Stomach smooth muscle (tissue), 2 donors: ENCODE data around the gene CELF6.
A peak's percentile ranks its signal among the peaks of the same experiment; 100 is the strongest.
"Not testable (repeated sequence)": the region's sequence is repeated elsewhere in the genome, so short reads cannot be mapped to it uniquely, and the experiment has no call there.

ENCODE experiments used
- H3K27ac ChIP-seq: one replicate; pipeline ENCODE4 v1.7.0; 2013; ENCODE audit warnings: mild to moderate bottlenecking, low read length, inconsistent platforms
- H3K27me3 ChIP-seq, 2 donors: one replicate each; pipeline ENCODE4 v1.7.0; 2013; ENCODE audit warnings: low read length in 2 of 2; ENCODE audit not compliant: insufficient read depth in 2 of 2, control insufficient read depth in 1 of 2
- H3K36me3 ChIP-seq, 2 donors: one replicate each; pipeline ENCODE4 v1.7.0; 2013; ENCODE audit warnings: low read length in 2 of 2; ENCODE audit not compliant: control insufficient read depth in 2 of 2, insufficient read depth in 2 of 2
- H3K4me1 ChIP-seq: one replicate; pipeline ENCODE4 v1.7.0; 2013; ENCODE audit warnings: low read length; ENCODE audit not compliant: control insufficient read depth, insufficient read depth
- H3K4me3 ChIP-seq, 2 donors: one replicate each; pipeline ENCODE4 v1.7.0; 2013; ENCODE audit warnings: low read length in 2 of 2
- H3K9ac ChIP-seq, 2 donors: one replicate each; pipeline ENCODE4 v1.7.0; 2013; ENCODE audit warnings: low read length in 2 of 2, mild to moderate bottlenecking in 1 of 2
- H3K9me3 ChIP-seq, 2 donors: one replicate each; pipeline ENCODE4 v1.7.0; 2013; ENCODE audit warnings: low read length in 2 of 2; ENCODE audit not compliant: control insufficient read depth in 2 of 2
- donor health status: healthy.
- donor health status: Pancreatic carcinoma.

CELF6 gene

GRCh38 chr15:72288796-72289596, 31.0 kb downstream of the CELF6 start:
- no peaks in the 10 kb centered on the region for H3K4me1 ChIP-seq
- no peaks in the 10 kb centered on the region for H3K9me3 ChIP-seq
- H3K4me3 ChIP-seq: no peak overlapping the region
- H3K27me3 ChIP-seq: no peaks in the 10 kb centered on the region
- H3K27ac ChIP-seq: no peak overlapping the region
- no peak overlapping the region for H3K9ac ChIP-seq
- peaks cover 0 to 2% of the 10 kb centered on the region in 2 donors for H3K36me3 ChIP-seq

GRCh38 chr15:72285927-72286516, 33.9 kb downstream of the CELF6 start:
- no peak overlapping the region for H3K4me3 ChIP-seq
- no peak overlapping the region for H3K27ac ChIP-seq
- H3K36me3 ChIP-seq: peaks cover 0 to 2% of the 10 kb centered on the region in 2 donors
- no peaks in the 10 kb centered on the region for H3K27me3 ChIP-seq
- H3K4me1 ChIP-seq: no peaks in the 10 kb centered on the region
- H3K9me3 ChIP-seq: no peaks in the 10 kb centered on the region
- H3K9ac ChIP-seq: no peak overlapping the region

GRCh38 chr15:72285402-72285801, 34.6 kb downstream of the CELF6 start:
- Histone ChIP-seq H3K27ac (no peak overlapping the region), H3K4me1 (no peaks in the 10 kb centered on the region), H3K9ac (no peak overlapping the region), H3K36me3 (peaks cover 0 to 2% of the 10 kb centered on the region in 2 donors), H3K9me3 (no peaks in the 10 kb centered on the region), H3K27me3 (no peaks in the 10 kb centered on the region), H3K4me3 (no peak overlapping the region)

DNA sequence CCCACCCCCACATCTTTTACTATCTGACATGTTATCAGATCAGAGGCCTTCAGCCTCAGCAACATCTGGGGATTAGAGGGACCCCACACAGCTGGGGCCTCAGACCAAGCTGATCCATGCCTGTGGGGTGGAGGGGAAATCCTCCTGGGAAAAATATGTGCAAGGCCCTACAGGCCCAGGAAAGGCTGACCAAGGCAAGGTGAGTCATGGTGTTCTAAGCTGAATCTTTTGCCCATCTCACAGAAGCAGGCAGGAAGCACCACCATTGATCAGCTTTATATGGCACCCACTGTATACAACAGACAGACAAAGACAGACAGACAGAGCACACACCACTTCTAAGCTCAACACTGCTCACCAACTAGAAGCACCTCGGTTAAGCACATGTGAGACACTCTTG, 35.2 kb downstream of the CELF6 start:
- Histone ChIP-seq H3K27me3 (no peaks in the 10 kb centered on the region), H3K4me1 (no peaks in the 10 kb centered on the region)

GRCh38 chr15:72281713-72282112, 38.2 kb downstream of the CELF6 start:
- Histone ChIP-seq H3K27me3 (no peaks in the 10 kb centered on the region), H3K9me3 (no peaks in the 10 kb centered on the region), H3K9ac (no peak overlapping the region), H3K4me3 (no peak overlapping the region), H3K27ac (no peak overlapping the region), H3K4me1 (no peaks in the 10 kb centered on the region), H3K36me3 (no peaks in the 10 kb centered on the region)

More for the DNA sequence above, 35.2 kb downstream of the CELF6 start:
- H3K4me3 ChIP-seq: no peak overlapping the region
- H3K36me3 ChIP-seq: peaks cover 0 to 2% of the 10 kb centered on the region in 2 donors
- no peaks in the 10 kb centered on the region for H3K9me3 ChIP-seq
- H3K27ac ChIP-seq: no peak overlapping the region
- no peak overlapping the region for H3K9ac ChIP-seq

GRCh38 chr15:72280751-72281150, 39.2 kb downstream of the CELF6 start:
- H3K9me3 ChIP-seq: no peaks in the 10 kb centered on the region
- no peaks in the 10 kb centered on the region for H3K4me1 ChIP-seq
- no peak overlapping the region for H3K4me3 ChIP-seq
- H3K9ac ChIP-seq: no peak overlapping the region
- H3K36me3 ChIP-seq: no peaks in the 10 kb centered on the region
- no peaks in the 10 kb centered on the region for H3K27me3 ChIP-seq
- no peak overlapping the region for H3K27ac ChIP-seq

DNA sequence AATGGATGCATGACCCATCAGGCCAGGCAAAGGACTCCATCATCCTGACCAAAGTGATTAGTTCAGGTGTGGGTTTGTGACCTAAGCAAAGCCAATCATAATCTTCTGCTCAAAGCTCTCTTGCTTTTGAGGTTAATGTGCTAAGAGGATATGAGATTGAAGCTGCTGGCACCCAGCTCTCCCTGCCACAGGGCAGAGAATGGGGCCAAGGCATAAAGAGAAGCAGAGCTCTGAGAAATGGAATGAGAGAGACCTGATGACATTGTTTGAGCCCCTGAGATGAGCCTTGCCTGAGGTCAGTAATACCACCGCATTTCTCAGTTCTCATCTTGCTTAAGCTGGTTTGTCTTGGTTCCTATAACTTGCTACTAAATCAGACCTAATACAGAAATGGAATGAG, 41.2 kb downstream of the CELF6 start:
- Histone ChIP-seq H3K9me3 (no peaks in the 10 kb centered on the region), H3K27ac (no peak overlapping the region), H3K36me3 (no peaks in the 10 kb centered on the region), H3K4me3 (no peak overlapping the region), H3K4me1 (no peaks in the 10 kb centered on the region), H3K9ac (no peak overlapping the region), H3K27me3 (no peaks in the 10 kb centered on the region)

- Histone ChIP-seq H3K27ac (no peak overlapping the region), H3K27me3 (no peaks in the 10 kb centered on the region), H3K9me3 (no peaks in the 10 kb centered on the region), H3K4me3 (no peak overlapping the region), H3K4me1 (peaks cover 8% of the 10 kb centered on the region), H3K36me3 (no peaks in the 10 kb centered on the region), H3K9ac (no peak overlapping the region)
These were observed 43.6 kb downstream of the CELF6 start for GRCh38 chr15:72276326-72276700.

- H3K27me3 ChIP-seq, H3K36me3 ChIP-seq, H3K4me1 ChIP-seq, H3K9me3 ChIP-seq, H3K4me3 ChIP-seq, H3K27ac ChIP-seq, H3K9ac ChIP-seq: not testable (repeated sequence)
These were observed 44.2 kb downstream of the CELF6 start for GRCh38 chr15:72275635-72276325.

DNA sequence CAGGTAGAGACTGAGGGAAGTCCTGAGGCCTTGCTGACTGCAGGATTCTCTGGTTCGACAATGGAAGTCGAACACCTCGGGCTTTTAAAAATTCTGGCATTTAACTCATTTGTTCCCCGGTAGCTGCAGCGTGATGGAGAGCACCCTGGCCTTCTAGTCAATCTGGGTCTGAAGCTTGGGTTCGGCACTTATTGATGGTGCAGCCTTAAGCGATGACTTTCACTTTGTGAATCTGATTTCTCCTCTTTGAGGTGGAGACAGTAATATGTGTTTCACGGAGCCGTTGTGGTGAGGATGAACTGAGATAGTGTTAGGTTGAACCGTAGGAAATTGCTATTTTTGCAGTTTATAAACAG, 47.0 kb downstream of the CELF6 start:
- Histone ChIP-seq H3K27ac (peak overlapping the region; percentile 58), H3K27me3 (no peaks in the 10 kb centered on the region), H3K9ac (peak overlapping the region; percentile 54 to 66), H3K9me3 (no peaks in the 10 kb centered on the region), H3K4me1 (peaks cover 8% of the 10 kb centered on the region), H3K36me3 (peaks cover 3 to 4% of the 10 kb centered on the region in 2 donors), H3K4me3 (peak overlapping the region; percentile 65 to 88)
